NCI-H1105 treated with DMSO at 0.1 percent for 48 hours (cell line): Measurements from ENCODE around the gene FAF2.
"Not testable (repeated sequence)": the region's sequence is repeated elsewhere in the genome, so short reads cannot be mapped to it uniquely, and the experiment has no call there.

Experiments
- DNase-seq: peaks from one replicate; lab custom pipeline; 2025; lab: John Stamatoyannopoulos, UW

FAF2 gene

GRCh38 chr5:176447978-176448608 is at the start of gene FAF2:
FAF2 (plus strand) TSS chr5:176448385; CDS start chr5:176448408, 23 bp downstream.
- DNase-seq = peak; percentile 88

GRCh38 chr5:176400382-176401156 is 47.6 kb upstream of the FAF2 start:
- no peak for DNase-seq

GRCh38 chr5:176401281-176402205 is 46.6 kb upstream of the FAF2 start:
- no peak for DNase-seq

GRCh38 chr5:176405656-176406435 is 42.3 kb upstream of the FAF2 start:
- DNase-seq = no peak

- no peak for DNase-seq
Observed at GRCh38 chr5:176406436-176407052, 41.6 kb upstream of the FAF2 start.

GRCh38 chr5:176407456-176408251 is 40.5 kb upstream of the FAF2 start:
- DNase-seq = no peak

- not testable (repeated sequence) for DNase-seq
Observed at GRCh38 chr5:176408252-176408573, 40.0 kb upstream of the FAF2 start.

- DNase-seq = no peak
Observed at GRCh38 chr5:176408590-176408989, 39.6 kb upstream of the FAF2 start.

- DNase-seq = no peak
Observed at GRCh38 chr5:176409765-176410164, 38.4 kb upstream of the FAF2 start.

GRCh38 chr5:176410486-176411180 is 37.6 kb upstream of the FAF2 start:
- DNase-seq = no peak

GRCh38 chr5:176412517-176413254 is 35.5 kb upstream of the FAF2 start:
- DNase-seq = no peak

- no peak for DNase-seq
Observed at GRCh38 chr5:176413255-176413565, 35.0 kb upstream of the FAF2 start.

- no peak for DNase-seq
Observed at GRCh38 chr5:176413709-176414191, 34.4 kb upstream of the FAF2 start.

GRCh38 chr5:176414704-176415103 is 33.5 kb upstream of the FAF2 start:
- DNase-seq = no peak

GRCh38 chr5:176415240-176415951 is 32.8 kb upstream of the FAF2 start:
- no peak for DNase-seq

- peak; percentile 67 for DNase-seq
Observed at GRCh38 chr5:176415952-176416924, 31.9 kb upstream of the FAF2 start, which contains the start of gene CLTB. CLTB (minus strand) TSS chr5:176416539; CDS start chr5:176416363, 176 bp downstream.

- DNase-seq = no peak
Observed at GRCh38 chr5:176416965-176417364, 31.2 kb upstream of the FAF2 start.
